K562 (cell line): Measurements from ENCODE around the gene CLCN2. TPM values are rescaled to one million over a fixed set of nuclear protein-coding genes. Genes with fewer than 3 reads are reported as not detected.

ENCODE experiments used
- BCL6 ChIP-seq: fragments of 250-450 bp; sonication (Bioruptor Pico); IDR thresholded peaks from 2 replicates; pipeline ENCODE4 v1.4.0; 2020
- BRF1 ChIP-seq: IDR thresholded peaks from 3 replicates; pipeline ENCODE4 v1.6.1; 2011; ENCODE audit warnings: borderline replicate concordance, mild to moderate bottlenecking; ENCODE audit not compliant: insufficient read length; ENCODE audit errors: extremely low read depth
- CAMTA2 ChIP-seq: fragments of 250-450 bp; sonication (Bioruptor Pico); conservative IDR thresholded peaks from 2 replicates; pipeline ENCODE4 v1.5.1; 2022
- CC2D1A ChIP-seq: fragments of 450-650 bp; IDR thresholded peaks from 2 replicates; pipeline ENCODE4 v1.6.1; 2017; ENCODE audit warnings: mild to moderate bottlenecking
- CEBPB ChIP-seq: fragments of 450-650 bp; IDR thresholded peaks from 2 replicates; pipeline ENCODE4 v1.6.1; 2016; ENCODE audit warnings: missing genetic modification characterization, missing compliant biosample characterization
- GTF2F1 ChIP-seq: IDR thresholded peaks from 2 replicates; pipeline ENCODE4 v1.6.1; 2011; ENCODE audit warnings: low read depth, low read length, improper control_type of control experiment
- KDM2B ChIP-seq: fragments of 250-450 bp; sonication (Bioruptor Pico); IDR thresholded peaks from 2 replicates; pipeline ENCODE4 v1.8.0; 2021; ENCODE audit warnings: mild to moderate bottlenecking, moderate library complexity
- MCM7 ChIP-seq, 2 experiments: fragments of 450-650 bp; IDR thresholded peaks; 2 replicates each; pipeline ENCODE4 v1.6.1; 2016 to 2018
- MIER1 ChIP-seq: fragments of 450-650 bp; IDR thresholded peaks from 2 replicates; pipeline ENCODE4 v1.6.1; 2016; ENCODE audit warnings: antibody characterized with exemption, mild to moderate bottlenecking, low read depth
- NFRKB ChIP-seq: fragments of 450-650 bp; IDR thresholded peaks from 2 replicates; pipeline ENCODE4 v1.6.1; 2016; ENCODE audit warnings: low read depth
- NR2F6 ChIP-seq: fragments of 450-650 bp; formaldehyde crosslinking; IDR thresholded peaks from 2 replicates; pipeline ENCODE4 v1.4.0; 2020; ENCODE audit warnings: mild to moderate bottlenecking
- SMAD4 ChIP-seq: fragments of 250-450 bp; sonication (Bioruptor Pico); conservative IDR thresholded peaks from 2 replicates; pipeline ENCODE4 v1.8.0; 2021; ENCODE audit warnings: inconsistent platforms, mild to moderate bottlenecking, moderate library complexity
- SNRNP70 ChIP-seq: fragments of 200-400 bp; formaldehyde crosslinking; optimal IDR thresholded peaks from 2 replicates; pipeline ENCODE3; 2017; ENCODE audit warnings: low read depth, low read length
- TSC22D4 ChIP-seq: fragments of 450-650 bp; IDR thresholded peaks from 2 replicates; pipeline ENCODE4 v1.6.1; 2016; ENCODE audit warnings: missing genetic modification characterization, missing biosample characterization, control low read depth
- ZNF133 ChIP-seq: fragments of 250-450 bp; sonication (Bioruptor Pico); IDR thresholded peaks from 2 replicates; pipeline ENCODE4 v1.4.0; 2020; ENCODE audit warnings: mild to moderate bottlenecking
- ZNF699 ChIP-seq: fragments of 250-450 bp; sonication (Bioruptor Pico); IDR thresholded peaks from 2 replicates; pipeline ENCODE4 v1.8.0; 2021; ENCODE audit warnings: mild to moderate bottlenecking, moderate library complexity; ENCODE audit not compliant: insufficient replicate concordance
- ZNF75A ChIP-seq: fragments of 450-650 bp; formaldehyde crosslinking; IDR thresholded peaks from 2 replicates; pipeline ENCODE4 v1.4.0; 2020; ENCODE audit warnings: mild to moderate bottlenecking
- ZNF780A ChIP-seq: fragments of 250-450 bp; sonication (Bioruptor Pico); IDR thresholded peaks from 2 replicates; pipeline ENCODE4 v1.5.0; 2021; ENCODE audit warnings: mild to moderate bottlenecking
- ZSCAN32 ChIP-seq: fragments of 450-650 bp; formaldehyde crosslinking; IDR thresholded peaks from 2 replicates; pipeline ENCODE4 v1.4.0; 2020; ENCODE audit warnings: mild to moderate bottlenecking, moderate library complexity
- polyA plus RNA-seq, 8 experiments: library from polyadenylated mRNA; depleted of rRNA in 4 of 8; stranded (reverse) in 5 of 8; unstranded in 3 of 8; fragments of >200 nt; fragmentation: Nextera tagmentation in 2 of 8; fragmentation: Illumina TruSeq in 1 of 8; extraction: Ambion mirVana in 2 of 8; extraction: Trizol in 1 of 8; gene quantifications; 2 replicates each; pipeline versions ENCODE4 v1.2.1 to v1.2.3, GENCODE V29; 2011 to 2014; ENCODE audit warnings: inconsistent platforms in 1 of 8, missing spikeins in 1 of 8
- total RNA-seq, 7 experiments: library from RNA; depleted of rRNA in 6 of 7; stranded (reverse); fragments of >200 nt in 6 of 7; fragmentation: Illumina TruSeq in 2 of 7; extraction: Trizol in 2 of 7; gene quantifications; 2 replicates each; pipeline versions ENCODE4 v1.2.1 to v1.2.3, GENCODE V29; 2011 to 2021; ENCODE audit warnings: low replicate concordance in 1 of 7
- TF ChIP-seq, protein P1 (sequence below): IDR thresholded peaks from 3 replicates; pipeline ENCODE4 v1.6.1; 2011; ENCODE audit warnings: borderline replicate concordance, mild to moderate bottlenecking; ENCODE audit not compliant: insufficient read length, insufficient read depth
- TF ChIP-seq, protein P2 (sequence below): fragments of 450-650 bp; formaldehyde crosslinking; IDR thresholded peaks from 2 replicates; pipeline ENCODE4 v1.4.0; 2022; ENCODE audit warnings: missing genetic modification characterization
- TF ChIP-seq, protein P3 (sequence below): fragments of 250-450 bp; sonication (Bioruptor Pico); IDR thresholded peaks from 2 replicates; pipeline ENCODE4 v1.8.0; 2022; ENCODE audit warnings: moderate library complexity, mild to moderate bottlenecking, inconsistent platforms
- TF ChIP-seq, protein P4 (sequence below): fragments of 250-450 bp; sonication (Bioruptor Pico); IDR thresholded peaks from 2 replicates; pipeline ENCODE4 v1.4.0; 2020; ENCODE audit warnings: mild to moderate bottlenecking, moderate library complexity, borderline replicate concordance

CLCN2 gene
- total and polyA plus RNA-seq, 9 of the 15 experiments (the other 6 are each of a cell fraction or from before 2014, with no cell fraction given): 0.10 to 14.0 (median 6.9) TPM

DNA sequence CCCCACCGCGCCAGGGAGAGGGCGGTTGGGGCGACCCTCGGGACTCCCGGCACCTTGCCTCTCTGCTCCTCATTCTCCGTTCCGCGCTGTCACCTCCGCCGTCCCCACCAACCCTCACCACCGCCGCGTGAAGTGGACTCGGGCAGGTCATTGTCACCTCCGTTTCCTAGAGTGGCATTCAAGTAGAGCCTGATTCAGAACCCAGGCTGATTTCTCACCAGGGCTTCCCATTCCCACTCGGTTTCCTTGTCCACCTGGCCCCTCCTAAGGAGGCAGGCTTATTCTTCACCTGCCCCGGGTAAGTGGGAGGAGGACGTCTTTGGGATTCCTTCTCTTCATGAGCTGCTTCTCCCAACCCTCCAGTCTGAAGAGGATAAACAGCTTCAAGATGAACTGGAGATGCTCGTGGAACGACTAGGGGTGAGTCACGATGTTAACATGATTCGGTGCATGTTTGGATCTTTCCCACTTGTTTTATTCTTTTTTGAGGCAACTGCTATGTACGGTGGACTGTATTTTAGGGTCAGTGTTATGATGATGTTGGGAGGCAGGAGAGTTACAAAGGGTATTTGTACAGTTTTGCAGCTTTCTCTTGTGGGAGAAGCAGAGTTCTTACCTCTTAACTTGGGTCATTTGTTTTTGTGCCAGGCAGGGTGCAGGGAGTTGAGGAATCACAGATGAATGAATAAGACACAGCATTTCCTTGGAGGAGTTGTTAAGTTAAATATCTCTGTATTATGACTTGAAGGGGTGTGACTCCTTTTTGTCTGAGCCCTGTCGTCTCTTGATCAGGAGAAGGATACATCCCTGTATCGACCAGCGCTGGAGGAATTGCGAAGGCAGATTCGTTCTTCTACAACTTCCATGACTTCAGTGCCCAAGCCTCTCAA is 61.7 kb downstream of the CLCN2 start (continued):
- TF ChIP-seq, protein P1, sequence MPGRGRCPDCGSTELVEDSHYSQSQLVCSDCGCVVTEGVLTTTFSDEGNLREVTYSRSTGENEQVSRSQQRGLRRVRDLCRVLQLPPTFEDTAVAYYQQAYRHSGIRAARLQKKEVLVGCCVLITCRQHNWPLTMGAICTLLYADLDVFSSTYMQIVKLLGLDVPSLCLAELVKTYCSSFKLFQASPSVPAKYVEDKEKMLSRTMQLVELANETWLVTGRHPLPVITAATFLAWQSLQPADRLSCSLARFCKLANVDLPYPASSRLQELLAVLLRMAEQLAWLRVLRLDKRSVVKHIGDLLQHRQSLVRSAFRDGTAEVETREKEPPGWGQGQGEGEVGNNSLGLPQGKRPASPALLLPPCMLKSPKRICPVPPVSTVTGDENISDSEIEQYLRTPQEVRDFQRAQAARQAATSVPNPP: no peak
- TF ChIP-seq SNRNP70 (no peak), NR2F6 (CRISPR knock-in tag) (no peak), CC2D1A (no peak), ZNF75A (CRISPR knock-in tag) (no peak), MCM7 (IDR thresholded peaks at IDR 0.05) (no peak), KDM2B (CRISPR knock-in tag) (no peak), TSC22D4 (tag) (no peak), CEBPB (tag) (no peak), ZNF133 (CRISPR knock-in tag) (no peak), GTF2F1 (no peak), BRF1 (no peak), CAMTA2 (CRISPR knock-in tag) (no peak), ZSCAN32 (CRISPR knock-in tag) (no peak), SMAD4 (no peak), NFRKB (no peak), ZNF699 (no peak), ZNF780A (CRISPR knock-in tag) (no peak), BCL6 (no peak), MIER1 (0 out of 2 replicates have a peak, but pooled peaks have one; percentile 37)
- TF ChIP-seq, protein P2, sequence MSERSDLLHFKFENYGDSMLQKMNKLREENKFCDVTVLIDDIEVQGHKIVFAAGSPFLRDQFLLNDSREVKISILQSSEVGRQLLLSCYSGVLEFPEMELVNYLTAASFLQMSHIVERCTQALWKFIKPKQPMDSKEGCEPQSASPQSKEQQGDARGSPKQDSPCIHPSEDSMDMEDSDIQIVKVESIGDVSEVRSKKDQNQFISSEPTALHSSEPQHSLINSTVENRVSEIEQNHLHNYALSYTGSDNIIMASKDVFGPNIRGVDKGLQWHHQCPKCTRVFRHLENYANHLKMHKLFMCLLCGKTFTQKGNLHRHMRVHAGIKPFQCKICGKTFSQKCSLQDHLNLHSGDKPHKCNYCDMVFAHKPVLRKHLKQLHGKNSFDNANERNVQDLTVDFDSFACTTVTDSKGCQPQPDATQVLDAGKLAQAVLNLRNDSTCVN (CRISPR knock-in tag): no peak
- TF ChIP-seq, protein P3, sequence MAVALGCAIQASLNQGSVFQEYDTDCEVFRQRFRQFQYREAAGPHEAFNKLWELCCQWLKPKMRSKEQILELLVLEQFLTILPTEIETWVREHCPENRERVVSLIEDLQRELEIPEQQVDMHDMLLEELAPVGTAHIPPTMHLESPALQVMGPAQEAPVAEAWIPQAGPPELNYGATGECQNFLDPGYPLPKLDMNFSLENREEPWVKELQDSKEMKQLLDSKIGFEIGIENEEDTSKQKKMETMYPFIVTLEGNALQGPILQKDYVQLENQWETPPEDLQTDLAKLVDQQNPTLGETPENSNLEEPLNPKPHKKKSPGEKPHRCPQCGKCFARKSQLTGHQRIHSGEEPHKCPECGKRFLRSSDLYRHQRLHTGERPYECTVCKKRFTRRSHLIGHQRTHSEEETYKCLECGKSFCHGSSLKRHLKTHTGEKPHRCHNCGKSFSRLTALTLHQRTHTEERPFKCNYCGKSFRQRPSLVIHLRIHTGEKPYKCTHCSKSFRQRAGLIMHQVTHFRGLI (CRISPR knock-in tag): no peak
- TF ChIP-seq, protein P4, sequence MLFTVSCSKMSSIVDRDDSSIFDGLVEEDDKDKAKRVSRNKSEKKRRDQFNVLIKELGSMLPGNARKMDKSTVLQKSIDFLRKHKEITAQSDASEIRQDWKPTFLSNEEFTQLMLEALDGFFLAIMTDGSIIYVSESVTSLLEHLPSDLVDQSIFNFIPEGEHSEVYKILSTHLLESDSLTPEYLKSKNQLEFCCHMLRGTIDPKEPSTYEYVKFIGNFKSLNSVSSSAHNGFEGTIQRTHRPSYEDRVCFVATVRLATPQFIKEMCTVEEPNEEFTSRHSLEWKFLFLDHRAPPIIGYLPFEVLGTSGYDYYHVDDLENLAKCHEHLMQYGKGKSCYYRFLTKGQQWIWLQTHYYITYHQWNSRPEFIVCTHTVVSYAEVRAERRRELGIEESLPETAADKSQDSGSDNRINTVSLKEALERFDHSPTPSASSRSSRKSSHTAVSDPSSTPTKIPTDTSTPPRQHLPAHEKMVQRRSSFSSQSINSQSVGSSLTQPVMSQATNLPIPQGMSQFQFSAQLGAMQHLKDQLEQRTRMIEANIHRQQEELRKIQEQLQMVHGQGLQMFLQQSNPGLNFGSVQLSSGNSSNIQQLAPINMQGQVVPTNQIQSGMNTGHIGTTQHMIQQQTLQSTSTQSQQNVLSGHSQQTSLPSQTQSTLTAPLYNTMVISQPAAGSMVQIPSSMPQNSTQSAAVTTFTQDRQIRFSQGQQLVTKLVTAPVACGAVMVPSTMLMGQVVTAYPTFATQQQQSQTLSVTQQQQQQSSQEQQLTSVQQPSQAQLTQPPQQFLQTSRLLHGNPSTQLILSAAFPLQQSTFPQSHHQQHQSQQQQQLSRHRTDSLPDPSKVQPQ (CRISPR knock-in tag): no peak
